Stimulated activated CD8-positive, alpha-beta memory T cell treated with anti-CD3 and anti-CD28 coated beads, Interleukin-12 subunit alpha, Interleukin-12 subunit beta, amount 100 ng/mL, for 1 hour (primary cell): ENCODE results near the gene SPDL1.
A peak's percentile ranks its signal among the peaks of the same experiment; 100 is the strongest.

Experiments used
- DNase-seq: peaks from one replicate; pipeline ENCODE4 v3.0.0-alpha.2; 2020; ENCODE audit warnings: low read depth

Gene SPDL1

GRCh38 chr5:169632946-169633345 is 49.4 kb downstream of the SPDL1 start:
- no peak for DNase-seq

GRCh38 chr5:169634606-169635005 is 51.0 kb downstream of the SPDL1 start:
- no peak for DNase-seq

GRCh38 chr5:169635936-169636335 is 52.4 kb downstream of the SPDL1 start:
- no peak for DNase-seq

DNA sequence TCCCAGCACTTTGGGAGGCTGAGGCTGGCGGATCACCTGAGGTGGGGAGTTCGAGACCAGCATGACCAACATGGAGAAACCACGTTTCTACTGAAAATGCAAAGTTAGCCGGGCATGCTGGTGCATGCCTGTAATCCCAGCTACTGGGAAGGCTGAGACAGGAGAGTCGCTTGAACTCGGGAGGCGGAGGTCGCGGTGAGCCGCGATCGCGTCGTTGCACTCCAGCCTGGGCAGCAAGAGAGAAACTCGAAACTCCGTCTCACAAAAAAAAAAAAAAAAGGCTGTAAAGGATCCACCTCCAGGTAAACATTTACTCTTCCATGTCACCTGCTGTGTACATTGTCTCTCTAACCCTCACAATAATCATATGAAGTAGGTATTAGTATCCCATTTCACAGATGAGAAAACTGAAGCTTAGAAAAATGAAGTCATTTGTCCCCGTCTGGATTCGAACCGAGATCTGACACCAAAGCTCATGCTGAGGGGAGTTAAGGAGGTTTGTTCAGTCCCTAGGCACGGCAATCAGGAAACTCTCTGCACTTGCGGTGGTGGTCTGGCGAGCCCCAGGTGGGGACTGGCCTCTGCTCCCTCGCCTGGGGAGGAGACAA is 53.0 kb downstream of the SPDL1 start:
- DNase-seq: no peak

DNA sequence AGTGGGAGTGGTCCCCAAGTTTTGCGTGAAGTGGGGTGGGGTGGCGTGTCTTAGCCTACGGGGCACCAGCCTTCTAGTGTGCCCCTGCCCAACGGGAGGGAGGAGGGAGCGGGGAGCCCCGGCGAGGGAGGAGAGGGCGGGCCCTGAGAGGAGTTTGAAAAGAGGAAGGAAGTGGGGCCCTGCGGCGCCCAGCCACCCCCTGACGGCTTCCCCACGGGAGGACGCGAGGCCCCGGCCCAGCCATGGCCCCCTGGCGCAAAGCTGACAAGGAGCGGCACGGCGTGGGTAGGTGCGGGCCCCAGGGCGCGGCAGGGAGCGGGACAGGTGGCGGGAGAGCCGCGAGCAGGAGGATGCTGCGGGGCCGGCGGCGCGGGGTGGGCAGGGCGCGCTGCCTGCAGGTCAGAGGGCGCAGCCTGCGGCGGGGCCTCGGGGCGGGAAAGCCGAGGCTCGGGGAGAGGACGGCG is 53.5 kb downstream of the SPDL1 start, which contains the start of gene DOCK2:
Gene DOCK2 (plus strand): TSS at position 191 of the 464 bp plus-strand sequence. CDS start 52 bp downstream, at position 243.
- peak; percentile 46 for DNase-seq

GRCh38 chr5:169637549-169638121 is 54.1 kb downstream of the SPDL1 start:
- DNase-seq: peak; percentile 39

DNA sequence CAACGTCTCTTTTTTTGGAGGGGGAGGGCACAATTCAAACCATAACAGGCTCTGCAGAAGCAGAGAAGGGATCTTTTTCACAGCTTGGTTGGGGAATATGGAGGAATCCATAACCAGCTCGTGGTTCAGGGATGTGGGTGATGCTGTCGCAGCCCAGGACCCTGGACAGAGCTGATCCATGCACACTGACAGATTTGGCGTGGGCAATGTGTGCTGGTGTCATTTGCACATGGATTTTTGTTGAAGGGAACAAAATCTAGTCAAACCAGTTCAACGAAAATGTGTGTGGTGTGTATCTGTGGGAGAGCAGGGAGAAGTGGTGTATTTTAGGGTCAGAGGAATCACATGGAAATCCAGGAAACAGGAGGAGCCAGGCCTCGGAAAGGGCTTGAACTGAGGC is 57.7 kb downstream of the SPDL1 start:
- DNase-seq: no peak

- no peak for DNase-seq
These were observed 63.3 kb downstream of the SPDL1 start for GRCh38 chr5:169646856-169647255.

DNA sequence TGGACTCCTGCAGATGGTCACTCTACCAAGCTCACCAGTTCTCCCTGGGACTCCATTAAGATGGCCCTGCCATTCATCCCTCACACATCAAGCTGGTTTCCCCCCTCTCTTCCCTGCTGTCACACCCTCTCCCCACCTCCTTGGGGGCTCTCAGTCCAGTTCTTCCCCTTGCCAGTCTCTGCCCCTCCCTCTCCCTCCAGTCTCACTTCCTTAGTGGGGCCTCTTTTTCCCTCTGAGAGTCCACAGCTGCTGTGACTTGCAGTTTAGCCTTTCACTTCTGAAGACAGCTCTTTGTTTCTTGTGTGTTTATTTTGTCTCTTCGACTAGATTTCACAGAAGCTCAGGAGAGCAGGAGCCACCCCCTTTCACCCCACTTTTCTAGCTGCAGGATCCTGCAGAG is 64.0 kb downstream of the SPDL1 start:
- DNase-seq: no peak

DNA sequence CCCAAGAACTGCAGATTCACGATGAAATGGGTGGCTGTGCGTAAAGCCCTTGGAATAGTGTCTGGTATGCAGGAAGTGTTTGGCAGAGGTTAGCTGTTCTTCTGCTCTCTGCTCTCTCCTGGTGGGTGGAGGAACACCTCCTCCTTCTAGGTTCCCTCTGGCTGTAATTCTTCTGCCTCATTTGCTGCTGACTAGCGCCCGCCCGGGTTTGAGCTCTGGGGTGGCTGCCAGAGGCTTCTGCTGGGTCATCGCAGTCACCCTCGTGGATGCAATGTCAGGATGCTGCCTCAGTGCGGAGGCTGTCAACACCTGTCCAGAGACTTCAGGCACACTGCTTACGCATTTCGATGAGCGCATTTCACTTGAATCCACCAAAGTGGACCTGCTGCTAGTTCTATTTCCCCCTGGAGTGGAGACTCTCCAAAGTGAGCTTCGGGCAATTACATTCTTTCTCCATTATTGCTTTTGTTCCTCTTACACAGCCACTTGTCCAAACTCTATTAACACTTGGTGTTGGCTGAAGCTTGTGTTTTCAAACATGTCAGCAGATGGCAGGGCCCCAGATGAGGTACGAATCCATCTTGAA is 65.2 kb downstream of the SPDL1 start:
- no peak for DNase-seq

DNA sequence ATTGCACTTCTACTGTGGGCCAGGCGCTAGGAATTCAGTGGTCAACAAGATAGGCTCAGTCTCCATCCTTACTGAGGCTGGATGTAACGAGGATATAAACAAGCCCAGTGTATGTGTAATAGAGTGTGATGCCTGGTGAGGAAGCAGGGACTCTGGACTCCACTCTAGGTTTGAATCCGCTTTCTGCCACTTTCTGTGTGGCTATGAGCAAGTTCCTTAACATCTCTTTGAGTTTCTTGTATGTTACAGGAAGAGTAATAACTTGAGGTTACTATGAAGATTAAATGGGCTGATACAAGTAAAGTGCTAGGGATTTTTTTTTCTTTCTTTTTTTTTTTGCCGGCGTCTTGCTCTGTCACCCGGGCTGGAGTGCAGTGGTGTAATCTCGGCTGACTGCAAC is 65.9 kb downstream of the SPDL1 start:
- DNase-seq: no peak

- DNase-seq: no peak
These were observed 67.2 kb downstream of the SPDL1 start for GRCh38 chr5:169650701-169651331.

- DNase-seq: no peak
These were observed 68.0 kb downstream of the SPDL1 start for GRCh38 chr5:169651526-169651925.

DNA sequence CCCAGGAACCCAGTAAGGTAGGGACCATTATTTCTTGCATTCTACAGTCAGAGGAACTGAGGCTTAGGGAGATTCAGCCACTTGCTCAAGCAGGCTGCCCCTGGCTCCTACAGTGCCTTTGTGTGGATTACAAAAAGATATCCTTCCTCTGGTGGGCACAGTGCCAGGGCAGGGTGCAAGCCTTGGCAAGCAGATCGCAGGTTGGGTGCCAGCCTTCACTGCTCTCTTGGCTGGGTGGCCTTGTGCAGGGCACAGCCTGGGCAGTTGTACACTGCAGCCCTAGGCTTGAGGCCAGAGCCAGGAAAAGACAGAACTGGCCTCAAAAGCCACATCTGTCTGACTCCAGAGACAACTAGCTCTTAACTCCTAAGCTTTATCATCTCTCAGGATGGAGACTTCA is 68.5 kb downstream of the SPDL1 start:
- DNase-seq: no peak

DNA sequence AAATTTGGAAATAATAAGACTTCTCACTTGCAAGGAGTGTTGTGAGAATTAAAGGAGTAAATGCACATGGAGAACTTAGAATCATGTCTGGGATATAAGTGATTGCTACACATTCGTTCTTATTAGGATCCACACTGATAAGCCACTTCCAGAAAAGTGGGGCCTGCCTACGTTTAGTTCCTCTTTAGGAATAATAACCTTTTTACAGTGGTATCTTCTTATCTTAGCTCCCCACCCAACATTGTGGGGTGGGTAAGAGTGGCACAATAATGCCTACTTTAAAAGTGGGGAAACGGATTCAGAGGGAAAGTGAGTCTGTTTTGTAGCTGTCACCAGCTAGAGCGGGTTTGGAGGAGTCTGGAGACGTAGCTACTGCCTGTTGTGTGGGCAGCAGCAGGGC is 69.5 kb downstream of the SPDL1 start:
- DNase-seq: no peak
